Hematopoietic multipotent progenitor cell treated with erythropoietin and hydrocortisone succinate and interleukin-3 and kit ligand, for 6 days (in vitro differentiated cells): ENCODE results near the gene FGGY.
"Not testable (repeated sequence)": the region's sequence is repeated elsewhere in the genome, so short reads cannot be mapped to it uniquely, and the experiment has no call there.

Experiments used
- DNase-seq: peaks from one replicate; pipeline ENCODE4 v3.0.0-alpha.2; 2015

FGGY gene

GRCh38 chr1:59453297-59453968 is 156.5 kb downstream of the FGGY start:
- peak; percentile 4 for DNase-seq

GRCh38 chr1:59455206-59455605 is 158.3 kb downstream of the FGGY start:
- DNase-seq: no peak

GRCh38 chr1:59457786-59458185 is 160.9 kb downstream of the FGGY start:
- DNase-seq: no peak

- no peak for DNase-seq
Measured at GRCh38 chr1:59458884-59459283, 162.0 kb downstream of the FGGY start.

GRCh38 chr1:59462942-59463341 is 166.0 kb downstream of the FGGY start:
- not testable (repeated sequence) for DNase-seq

- DNase-seq: not testable (repeated sequence)
Measured at GRCh38 chr1:59465478-59465877, 168.6 kb downstream of the FGGY start.

GRCh38 chr1:59468828-59469428 is 172.0 kb downstream of the FGGY start:
- DNase-seq: no peak

- not testable (repeated sequence) for DNase-seq
Measured at GRCh38 chr1:59471991-59472570, 175.2 kb downstream of the FGGY start.

- no peak for DNase-seq
Measured at GRCh38 chr1:59473831-59474230, 176.9 kb downstream of the FGGY start.

GRCh38 chr1:59474496-59474895 is 177.6 kb downstream of the FGGY start:
- DNase-seq: no peak

- DNase-seq: no peak
Measured at GRCh38 chr1:59475737-59476136, 178.8 kb downstream of the FGGY start.

GRCh38 chr1:59477286-59477685 is 180.4 kb downstream of the FGGY start:
- peak; percentile 25 for DNase-seq

- DNase-seq: no peak
Measured at GRCh38 chr1:59477867-59478266, 181.0 kb downstream of the FGGY start.

GRCh38 chr1:59478822-59479221 is 181.9 kb downstream of the FGGY start:
- no peak for DNase-seq

- no peak for DNase-seq
Measured at GRCh38 chr1:59480188-59480888, 183.4 kb downstream of the FGGY start.

- no peak for DNase-seq
Measured at GRCh38 chr1:59481881-59482505, 185.1 kb downstream of the FGGY start.

- no peak for DNase-seq
Measured at GRCh38 chr1:59482986-59483385, 186.1 kb downstream of the FGGY start.

- DNase-seq: no peak
Measured at GRCh38 chr1:59484096-59484495, 187.2 kb downstream of the FGGY start.

GRCh38 chr1:59485171-59485570 is 188.3 kb downstream of the FGGY start:
- no peak for DNase-seq

- no peak for DNase-seq
Measured at GRCh38 chr1:59485949-59486348, 189.1 kb downstream of the FGGY start.

- DNase-seq: no peak
Measured at GRCh38 chr1:59486615-59487014, 189.7 kb downstream of the FGGY start.

GRCh38 chr1:59487335-59488031 is 190.6 kb downstream of the FGGY start:
- DNase-seq: peak; percentile 9

GRCh38 chr1:59492500-59492899 is 195.6 kb downstream of the FGGY start:
- DNase-seq: no peak
